Measurements from ENCODE around the gene CERCAM.

CERCAM gene, protein sequence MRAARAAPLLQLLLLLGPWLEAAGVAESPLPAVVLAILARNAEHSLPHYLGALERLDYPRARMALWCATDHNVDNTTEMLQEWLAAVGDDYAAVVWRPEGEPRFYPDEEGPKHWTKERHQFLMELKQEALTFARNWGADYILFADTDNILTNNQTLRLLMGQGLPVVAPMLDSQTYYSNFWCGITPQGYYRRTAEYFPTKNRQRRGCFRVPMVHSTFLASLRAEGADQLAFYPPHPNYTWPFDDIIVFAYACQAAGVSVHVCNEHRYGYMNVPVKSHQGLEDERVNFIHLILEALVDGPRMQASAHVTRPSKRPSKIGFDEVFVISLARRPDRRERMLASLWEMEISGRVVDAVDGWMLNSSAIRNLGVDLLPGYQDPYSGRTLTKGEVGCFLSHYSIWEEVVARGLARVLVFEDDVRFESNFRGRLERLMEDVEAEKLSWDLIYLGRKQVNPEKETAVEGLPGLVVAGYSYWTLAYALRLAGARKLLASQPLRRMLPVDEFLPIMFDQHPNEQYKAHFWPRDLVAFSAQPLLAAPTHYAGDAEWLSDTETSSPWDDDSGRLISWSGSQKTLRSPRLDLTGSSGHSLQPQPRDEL

DNA sequence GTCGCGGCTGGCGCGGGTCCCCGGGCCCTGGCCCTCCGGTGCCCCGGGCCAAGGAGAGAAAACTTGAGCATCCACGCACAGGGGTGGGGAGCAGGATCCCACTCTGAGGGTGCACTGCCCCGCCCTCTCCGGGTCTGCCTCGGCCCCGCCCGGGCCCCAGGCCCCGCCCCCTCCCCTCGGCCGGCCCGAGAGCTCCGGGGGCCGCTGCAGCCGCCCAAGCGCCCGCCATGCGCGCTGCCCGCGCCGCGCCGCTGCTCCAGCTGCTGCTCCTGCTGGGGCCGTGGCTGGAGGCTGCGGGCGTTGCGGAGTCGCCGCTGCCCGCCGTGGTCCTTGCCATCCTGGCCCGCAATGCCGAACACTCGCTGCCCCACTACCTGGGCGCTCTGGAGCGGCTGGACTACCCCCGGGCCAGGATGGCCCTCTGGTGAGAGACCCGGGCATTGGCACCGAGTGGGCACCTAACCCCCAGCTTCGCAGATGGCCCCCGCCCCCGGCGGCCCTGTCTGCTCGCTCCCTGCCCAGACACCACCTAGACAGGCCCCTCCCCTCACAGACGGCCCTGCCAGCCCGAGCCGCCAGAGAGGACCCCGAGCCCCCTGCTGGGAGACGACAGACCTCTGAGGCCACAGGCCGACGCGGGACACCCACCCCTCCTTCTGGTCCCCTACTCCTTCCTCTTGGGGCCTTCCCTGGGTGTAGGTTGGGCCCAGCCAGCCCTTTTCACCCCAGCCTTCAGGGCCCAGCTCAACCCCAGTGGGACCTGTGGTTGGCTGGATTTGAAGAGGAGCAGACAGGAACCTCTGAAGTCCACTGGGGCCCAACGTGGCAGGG, at the start of gene CERCAM:
TSS of gene CERCAM (plus strand) at position 207 of the 831 bp plus-strand sequence. CDS start at position 228, 21 bp downstream.
- DNase-seq: peak; percentile 41 to 65

DNA sequence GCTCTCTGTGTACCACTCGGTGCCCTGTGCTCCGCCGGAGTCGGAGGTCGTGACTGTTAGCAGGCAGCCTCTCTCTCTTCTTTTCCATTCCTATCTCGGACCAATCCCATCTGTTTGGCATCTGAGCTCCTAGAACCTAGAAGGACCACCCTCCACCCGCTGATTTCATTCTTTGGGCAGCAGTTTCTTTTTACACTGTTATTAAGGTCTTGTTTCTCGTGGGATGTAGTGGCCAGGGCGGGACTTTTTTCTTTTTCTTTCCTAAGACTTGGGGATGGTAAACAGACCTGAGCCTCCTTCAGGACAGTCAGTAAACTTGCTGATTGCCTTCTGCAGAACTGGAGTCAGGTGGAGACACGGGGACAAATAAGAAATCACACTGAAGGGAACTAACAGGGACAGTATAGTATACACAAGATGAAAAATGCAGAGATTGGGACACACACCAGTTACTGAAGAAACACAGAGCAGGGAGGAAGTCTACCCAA, 49.0 kb upstream of the CERCAM start:
- no peak for DNase-seq

DNA sequence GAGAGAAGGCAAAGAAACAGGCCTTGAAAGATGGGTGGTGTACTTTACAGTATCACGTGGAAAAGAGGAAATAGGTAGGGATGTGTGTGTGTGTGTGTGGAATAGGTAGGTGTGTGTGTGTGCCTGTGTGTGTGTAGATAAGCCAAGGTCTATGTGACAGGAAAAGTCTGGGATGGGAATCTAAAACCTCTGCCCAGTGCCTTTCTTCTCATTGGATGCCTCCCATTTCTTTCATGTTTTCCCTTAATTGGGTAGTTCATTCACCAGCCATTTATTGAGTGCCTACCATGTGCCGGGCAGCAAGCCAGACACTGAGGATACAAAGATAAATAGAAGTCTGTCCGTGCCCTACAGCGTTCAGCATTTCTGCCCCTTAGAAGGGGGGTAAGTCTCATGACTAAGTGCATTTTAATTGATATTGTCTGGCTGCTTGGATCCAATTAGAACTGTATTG, 48.4 kb upstream of the CERCAM start:
- DNase-seq: no peak

DNA sequence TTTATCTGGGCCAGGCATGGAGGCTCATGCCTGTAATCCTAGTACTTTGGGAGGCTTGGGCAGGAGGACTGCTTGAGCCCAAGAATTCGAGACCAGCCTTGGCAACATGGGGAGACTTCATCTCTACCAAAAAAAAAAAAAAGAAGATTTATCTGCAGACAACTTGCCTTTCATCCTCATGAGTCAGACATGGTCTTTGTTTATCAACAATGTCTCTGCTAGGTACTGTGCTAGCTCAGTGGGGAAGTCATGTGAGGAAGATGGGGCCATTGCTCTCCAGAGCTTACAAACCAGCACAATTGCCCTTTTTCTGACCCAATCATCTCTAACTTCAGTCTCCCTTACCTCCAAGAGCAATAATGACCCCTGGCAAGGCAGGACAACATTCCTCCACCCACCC, 47.9 kb upstream of the CERCAM start:
- no peak for DNase-seq

DNA sequence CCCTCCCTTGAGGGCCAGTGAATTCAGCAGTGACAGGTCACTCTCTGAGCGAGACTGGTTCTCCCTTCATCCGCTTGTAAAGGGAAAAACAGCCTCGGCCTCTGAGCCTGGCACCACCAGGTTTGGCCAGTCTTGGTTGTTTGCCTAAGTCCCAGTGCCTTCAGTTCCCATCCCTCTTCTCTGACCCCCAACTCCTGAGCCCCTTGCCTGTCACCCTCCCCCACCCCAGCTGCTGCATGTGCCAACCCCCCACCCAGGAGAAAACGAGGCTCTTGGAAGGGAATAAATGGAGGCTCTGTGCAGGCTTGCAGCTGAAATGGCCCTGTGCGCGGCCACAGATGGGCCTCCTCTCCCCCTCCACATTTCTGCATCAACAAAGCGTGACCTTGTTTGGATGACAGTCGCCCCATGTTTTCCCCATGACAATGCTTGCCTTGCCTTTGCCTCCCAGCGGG, 46.4 kb upstream of the CERCAM start:
- no peak for DNase-seq

DNA sequence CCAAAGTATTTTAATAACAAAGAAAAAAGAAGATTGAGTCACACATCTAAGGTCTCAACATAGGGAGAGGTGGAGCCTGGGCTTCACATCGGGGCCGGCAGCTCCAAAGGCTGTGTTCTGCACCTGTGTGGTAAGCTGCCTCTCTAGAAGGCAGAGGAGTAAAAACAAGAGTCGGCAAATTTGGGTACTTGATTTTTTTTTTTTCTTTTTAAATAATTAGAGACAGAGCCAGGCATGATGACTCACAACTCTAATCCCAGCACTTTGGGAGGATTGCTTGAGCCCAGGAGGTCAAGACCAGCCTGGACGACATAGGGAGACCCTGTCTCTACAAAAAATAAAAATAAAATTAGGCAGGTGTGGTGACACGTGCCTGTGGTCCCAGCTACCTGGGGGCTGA, 44.8 kb upstream of the CERCAM start:
- no peak for DNase-seq

DNA sequence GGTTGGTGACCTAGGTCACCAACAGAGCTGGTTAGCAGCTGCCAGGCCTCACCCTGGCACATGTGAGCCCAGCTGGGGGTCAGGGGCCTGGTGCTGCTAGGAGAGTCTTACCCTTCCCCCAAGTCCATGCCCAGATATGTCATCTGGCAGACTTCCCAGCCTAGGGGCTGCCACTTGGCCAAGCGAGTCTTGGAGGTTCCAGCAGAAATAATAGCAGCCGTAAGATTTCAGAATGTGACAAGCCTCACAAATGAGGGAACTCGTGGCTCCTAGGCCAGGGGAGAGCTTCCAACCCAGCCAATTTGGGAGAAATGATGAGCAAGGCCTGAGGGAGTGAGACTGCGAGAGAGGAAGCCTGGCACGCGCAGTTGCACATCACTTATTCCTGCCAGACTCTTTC, 38.4 kb upstream of the CERCAM start:
- DNase-seq: no peak

DNA sequence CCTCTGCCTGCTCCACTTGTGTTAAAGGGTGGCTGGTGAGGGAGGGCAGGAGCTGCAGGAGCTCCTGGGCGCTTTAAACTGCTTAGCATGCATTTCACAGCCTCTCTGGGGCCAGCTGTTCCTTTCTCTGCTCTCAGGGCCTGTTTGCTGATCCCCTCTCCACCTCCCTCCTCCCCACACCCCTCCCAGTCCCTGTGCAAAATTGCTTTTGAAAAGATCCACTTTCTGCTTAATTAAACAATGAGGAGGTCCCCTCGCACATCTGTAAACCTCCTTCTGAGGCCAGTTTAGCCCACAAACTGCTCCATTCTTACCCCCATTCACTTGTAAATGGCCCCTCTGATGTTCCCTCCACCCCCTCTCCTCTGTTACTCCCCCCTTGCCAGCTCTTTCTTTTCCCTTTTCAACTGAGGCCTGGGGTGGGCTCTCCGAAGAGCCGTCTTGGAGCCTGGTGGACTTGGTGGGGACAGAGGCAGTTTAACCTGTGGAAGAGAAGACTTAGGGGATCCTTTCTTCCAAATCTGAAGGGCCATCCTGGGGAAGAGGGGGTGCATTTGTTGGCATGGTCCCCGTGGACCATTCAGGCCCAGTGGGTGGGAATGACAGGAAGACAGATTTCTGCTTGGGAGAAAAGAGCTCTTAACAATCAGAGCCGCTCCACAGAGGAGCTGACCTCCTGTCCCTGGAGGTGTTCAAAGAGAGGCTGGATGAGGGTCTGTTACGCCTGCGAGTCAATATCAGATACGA, 37.5 kb upstream of the CERCAM start:
- no peak for DNase-seq

DNA sequence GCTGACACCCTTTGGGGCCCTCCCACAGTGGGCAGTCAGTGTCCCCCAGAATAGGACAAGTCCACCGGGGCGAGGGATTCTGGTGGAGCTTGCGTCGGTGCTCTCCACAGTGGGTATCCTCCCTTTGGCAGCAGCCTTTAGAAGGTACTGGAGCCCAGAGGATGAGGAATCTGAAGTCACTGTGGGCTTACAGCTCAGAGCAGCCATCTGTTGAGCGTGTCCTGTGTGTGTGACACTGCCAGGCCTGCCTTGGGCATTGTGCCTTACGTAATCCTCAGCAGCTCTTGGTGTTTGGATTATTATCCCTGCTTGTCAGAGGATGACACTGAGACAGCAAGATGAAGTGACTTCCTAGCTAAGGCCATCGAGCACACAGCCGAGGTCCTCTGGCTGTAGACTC, 36.9 kb upstream of the CERCAM start:
- DNase-seq: no peak

DNA sequence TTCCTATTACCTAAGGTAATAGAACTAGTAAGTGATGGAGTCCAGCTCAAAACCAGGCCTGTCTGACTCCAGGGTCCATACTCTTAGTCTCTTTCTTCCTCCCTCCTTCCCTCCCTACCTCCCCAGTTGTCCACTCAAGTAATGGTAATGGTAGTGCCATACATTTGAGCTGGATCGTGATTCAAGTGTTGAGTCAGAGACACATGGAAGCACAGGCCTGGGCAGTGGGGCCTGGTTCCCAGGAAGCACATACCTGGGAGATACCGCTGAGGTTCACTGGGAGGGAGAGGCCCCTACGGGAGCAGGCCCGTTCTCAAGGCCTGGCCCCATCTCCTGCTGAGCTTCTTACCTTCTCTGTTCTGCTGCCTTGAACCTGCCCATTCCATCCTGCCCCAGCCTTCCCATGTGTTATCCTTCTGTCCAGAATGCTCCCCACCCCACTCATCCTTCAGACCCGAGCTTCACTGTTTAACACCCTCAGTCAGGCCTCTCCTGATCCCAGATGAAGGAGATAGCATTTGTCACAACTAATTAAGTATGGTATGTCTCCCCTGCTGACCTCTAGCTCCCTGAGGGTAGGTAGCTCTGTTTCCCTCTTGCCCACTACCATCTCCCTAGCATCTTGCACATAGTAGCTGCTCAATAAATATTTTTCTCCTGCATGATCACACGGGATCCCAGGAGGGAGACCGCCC, 35.7 kb upstream of the CERCAM start:
- DNase-seq: no peak

DNA sequence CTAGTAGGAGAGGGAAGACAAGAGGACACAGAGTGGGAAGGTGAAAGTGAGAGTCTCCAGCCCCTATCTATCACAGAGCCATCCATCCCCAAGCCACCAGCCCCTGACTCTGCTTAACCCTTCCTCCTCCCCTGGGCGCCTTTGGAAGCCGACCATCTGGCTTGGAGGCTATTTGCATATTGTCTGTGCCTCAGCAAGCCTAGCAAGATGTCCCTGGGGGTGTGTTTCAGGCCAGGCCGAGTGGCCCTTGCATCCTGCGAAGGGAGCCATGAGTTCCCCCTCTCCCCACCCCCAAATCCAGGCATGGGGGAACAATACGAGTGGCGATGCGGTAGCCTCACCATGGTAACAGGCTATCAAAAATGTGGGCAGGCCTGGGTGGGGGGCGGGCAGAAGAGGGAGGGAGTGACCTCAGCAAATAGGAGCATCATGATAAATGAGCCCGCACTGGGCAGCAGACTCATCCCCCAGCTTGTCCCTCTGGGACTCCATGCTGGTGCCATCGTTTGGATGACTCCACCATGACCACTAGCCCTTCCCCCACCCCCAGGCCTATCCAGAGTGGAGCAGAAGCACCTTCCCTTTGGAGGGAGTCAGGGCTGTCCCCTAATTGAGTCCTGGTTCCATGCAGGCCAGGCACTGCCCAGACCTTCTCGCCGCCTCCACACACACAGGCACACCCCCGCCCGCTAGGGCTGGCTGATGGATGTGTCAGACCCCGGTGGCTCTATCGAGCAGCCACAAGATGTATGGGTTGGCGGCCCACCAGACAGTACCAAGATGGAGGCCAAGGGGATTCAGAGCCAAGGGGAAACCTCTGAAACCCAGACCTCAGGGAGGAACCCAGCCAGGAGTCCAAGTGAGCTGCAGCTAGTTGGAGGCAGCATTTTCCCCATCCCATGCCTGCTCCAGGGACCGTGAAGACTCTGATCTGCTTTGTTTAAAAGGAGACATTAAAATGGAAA, 34.9 kb upstream of the CERCAM start:
- no peak for DNase-seq

DNA sequence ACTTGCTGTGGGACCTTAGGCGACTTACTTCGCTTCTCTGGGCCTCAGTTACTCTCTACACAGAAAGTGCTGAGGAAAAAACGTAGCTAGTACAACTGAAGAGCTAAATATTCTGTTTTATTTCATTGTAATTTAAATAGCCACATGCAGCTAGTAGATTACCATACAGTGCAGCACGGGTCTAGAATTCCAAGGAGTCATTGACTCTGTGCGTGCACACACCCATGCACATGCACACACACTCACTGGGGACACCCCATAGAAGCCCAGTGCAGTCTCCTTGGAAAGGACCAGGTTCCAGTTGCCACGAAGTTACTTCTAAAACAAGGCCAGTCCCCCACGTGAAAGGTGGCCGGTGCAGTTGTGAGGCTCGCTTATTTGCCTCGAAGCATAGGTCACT, 32.5 kb upstream of the CERCAM start:
- no peak for DNase-seq

DNA sequence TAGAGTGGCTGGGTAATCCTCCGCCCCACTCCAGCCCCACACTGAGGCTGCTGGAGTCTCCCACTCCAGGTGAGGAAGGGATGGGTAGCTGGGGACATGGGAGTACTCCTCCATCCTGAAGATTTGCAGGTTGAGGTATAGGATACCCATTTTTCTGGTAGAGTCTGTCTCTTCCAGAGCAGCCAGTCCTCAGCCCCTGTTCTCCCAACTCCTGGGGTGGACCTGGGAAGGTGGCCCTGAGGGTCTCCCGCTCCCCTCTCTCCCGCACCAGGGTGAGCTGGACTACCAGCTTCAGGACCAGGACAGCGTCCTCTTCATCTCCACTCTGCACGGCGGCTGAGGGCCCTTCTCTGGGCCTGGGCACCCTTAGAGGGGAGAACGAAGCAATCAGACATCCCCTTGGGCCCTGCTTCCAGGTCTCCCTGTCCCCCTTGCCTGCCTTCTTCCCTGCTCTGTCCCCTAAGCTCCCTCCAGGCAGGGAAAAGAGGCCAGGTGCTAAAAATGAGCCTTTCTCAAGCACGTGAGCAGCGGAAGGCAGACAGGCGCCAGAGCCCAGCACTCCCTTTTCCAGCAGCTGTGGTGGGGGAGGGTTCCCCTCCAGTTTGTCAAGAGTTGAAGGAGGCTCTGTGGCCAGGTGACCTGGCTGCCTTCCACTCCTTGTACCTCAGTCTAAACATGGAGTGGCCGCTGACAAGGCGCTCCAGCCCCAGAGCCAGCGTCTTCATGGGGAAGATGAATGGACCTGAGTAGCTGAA, 31.1 kb upstream of the CERCAM start:
- no peak for DNase-seq

DNA sequence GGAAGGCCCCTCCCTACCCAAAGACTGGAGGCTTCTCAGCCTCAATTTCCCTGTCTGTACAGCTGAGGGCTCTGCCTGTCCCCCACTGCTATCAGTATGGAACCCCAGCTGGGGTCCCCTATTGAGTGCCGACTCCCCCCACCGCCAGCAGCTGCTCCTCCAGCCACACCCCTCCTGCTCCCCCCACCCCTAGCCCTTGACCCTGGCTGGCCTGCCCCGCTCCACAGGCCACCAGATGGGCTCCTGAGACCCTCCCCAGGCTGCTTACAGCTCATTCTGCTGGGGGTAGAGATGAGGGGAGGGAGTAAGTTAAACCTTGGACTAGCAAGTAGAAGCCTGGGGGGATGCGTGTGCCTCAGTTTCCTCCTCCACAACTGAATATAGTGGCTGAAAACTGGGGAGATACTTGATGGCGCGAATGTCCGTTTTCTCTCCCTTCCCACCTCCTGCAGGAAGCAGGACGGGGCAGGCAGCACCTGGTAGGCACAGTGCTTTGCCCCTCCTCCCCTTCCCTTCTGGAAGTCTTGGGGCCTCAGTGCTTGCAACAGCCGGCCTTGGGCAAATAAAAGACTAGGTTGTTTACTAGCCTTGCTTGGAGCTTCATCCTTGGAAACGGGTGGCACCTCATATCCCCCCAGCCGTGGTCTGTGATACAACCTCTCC, 30.4 kb upstream of the CERCAM start:
- DNase-seq: no peak

DNA sequence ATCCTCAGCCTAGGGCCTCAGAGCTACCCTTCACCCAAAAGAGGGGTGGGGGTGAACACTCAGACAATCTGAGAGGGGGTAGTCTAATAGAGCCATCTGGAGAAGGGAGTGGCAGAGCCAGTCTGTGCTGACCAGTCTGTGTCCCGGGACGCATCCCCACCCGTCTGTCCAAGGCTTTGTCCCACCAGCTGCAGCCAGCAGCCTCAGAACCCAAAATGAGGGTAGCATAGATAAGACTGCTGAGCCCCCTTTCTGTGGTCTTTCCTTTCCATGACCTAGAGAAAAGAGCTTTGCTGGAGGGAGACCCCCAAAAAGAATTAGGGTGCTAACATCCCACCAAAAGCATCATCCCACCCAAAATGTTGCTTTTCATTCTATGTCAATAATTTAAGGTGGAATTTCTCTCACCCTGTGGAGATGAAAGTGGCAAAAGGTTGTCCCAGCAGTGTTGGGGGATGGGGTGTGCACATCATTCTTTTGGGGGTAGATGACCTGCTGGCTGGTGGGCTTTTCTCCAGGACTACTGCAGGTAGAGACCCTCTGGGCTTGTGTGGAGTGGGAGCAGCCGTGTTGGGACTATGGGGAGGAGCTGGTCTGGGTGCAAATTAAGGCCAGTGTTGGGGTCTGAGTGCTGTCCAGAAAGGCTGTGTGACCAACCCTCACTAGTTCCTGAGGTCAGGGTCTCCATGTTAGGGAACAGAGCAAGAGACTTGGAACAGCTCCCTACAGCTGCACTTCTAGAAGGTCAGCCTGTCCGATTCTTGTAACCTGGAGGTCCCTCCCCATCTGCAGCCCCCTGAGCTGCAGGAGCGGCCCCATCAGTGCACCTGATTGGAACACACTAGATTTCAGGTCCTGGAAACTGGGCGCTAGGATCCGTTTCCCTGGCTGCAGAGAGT, 29.6 kb upstream of the CERCAM start:
- no peak for DNase-seq

DNA sequence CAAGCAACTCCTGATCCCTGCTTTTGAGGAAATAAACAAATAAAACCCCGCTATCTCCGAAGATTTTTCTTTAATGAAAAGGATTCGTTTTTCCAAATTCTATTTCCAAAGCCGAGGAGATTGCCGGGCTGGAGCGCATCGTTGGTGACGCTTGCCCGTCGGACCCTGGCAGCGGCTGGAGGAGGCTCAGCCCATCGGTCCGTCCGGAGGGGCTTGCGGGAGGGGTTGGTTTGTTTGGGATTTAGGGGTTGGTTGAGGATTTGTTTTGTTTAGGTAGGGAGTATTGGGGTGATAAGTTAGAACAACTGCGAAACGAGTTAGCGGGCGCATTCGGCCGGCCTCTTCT, 28.7 kb upstream of the CERCAM start:
- no peak for DNase-seq

DNA sequence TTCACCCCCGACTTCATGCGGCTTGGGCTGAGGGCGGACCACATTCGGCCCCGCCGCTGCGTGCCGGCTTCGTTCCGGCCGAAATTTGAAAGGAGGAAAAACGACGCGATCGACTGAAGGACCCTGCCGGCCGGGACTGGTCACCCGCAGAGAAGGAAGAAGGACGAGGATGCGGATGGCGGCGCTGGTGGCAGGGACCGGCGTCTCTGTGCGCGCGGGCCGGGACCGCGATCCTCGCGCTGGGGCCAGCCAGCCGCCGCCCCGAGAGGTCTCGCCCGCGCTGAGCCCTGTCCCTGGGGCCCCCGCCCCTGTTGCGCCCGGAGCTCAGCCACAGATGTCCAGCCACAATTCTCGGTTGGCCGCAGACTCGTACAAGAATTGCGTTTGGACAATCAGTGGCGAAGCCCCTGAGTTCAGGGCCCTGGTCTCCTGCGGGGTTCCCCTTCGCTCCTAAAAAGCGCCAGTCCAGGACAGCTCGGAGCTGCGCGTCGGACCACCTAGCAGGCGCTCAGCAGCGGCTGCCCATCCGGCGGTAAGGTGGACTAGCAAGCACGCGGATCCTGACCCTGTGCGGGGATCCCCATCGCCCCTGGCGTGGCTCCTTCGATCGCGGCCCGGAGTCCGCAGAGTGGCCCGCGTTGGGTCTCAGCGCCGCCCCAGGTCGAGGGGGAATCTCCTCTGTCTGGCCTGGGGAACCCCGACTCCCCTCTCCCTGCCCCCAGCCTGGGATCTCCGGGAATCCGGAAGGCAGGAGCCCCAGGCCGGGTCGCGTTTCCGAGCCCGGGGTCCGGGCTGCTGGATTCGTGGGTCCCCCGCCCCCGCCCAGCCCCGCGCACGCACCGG, 28.1 kb upstream of the CERCAM start:
- DNase-seq: no peak

Data from SW 1271 (cell line).